ENCODE data around the gene RITA1. TPM values are rescaled to one million over a fixed set of nuclear protein-coding genes. Genes with fewer than 3 reads are reported as not detected.

The RITA1 gene
- polyA plus RNA-seq, 10 donors: 6.9 to 11.0 (median 9.1) TPM

Other genes starting within 250 kb of the RITA1 start
- 10 to 100 TPM in 1 of 10 donors, 1 to 10 TPM in 9; 5.2 to 10.3 (median 6.9) TPM for gene OAS3, start 247.2 kb upstream of the RITA1 start, polyA plus RNA-seq (ENCODE audit: insufficient read length in 10 of 10)
- 1 to 10 TPM; 1.6 to 6.6 (median 2.7) TPM for gene OAS2, start 207.2 kb upstream of the RITA1 start, polyA plus RNA-seq (ENCODE audit: insufficient read length in 10 of 10)
- gene DTX1, start 129.0 kb upstream of the RITA1 start, polyA plus RNA-seq (ENCODE audit: insufficient read length in 10 of 10): 1 to 10 TPM; 3.1 to 6.1 (median 4.2) TPM
- gene RASAL1, start 50.0 kb upstream of the RITA1 start, polyA plus RNA-seq (ENCODE audit: insufficient read length in 10 of 10): under 1 TPM in 5 of 10 donors, not detected in 5; 0.03 to 0.28 (median 0.18) TPM
- gene CFAP73, start 36.0 kb upstream of the RITA1 start, polyA plus RNA-seq (ENCODE audit: insufficient read length in 10 of 10): under 1 TPM in 3 of 10 donors, not detected in 7; 0.12 to 0.19 (median 0.19) TPM
- 10 to 100 TPM; 41.8 to 75.7 (median 51.7) TPM for gene DDX54, start 243 bp upstream of the RITA1 start, polyA plus RNA-seq (ENCODE audit: insufficient read length in 10 of 10)
- 10 to 100 TPM; 20.7 to 55.2 (median 32.0) TPM for gene TPCN1, start 35.7 kb downstream of the RITA1 start, polyA plus RNA-seq (ENCODE audit: insufficient read length in 10 of 10)
- gene SLC8B1, start 149.4 kb downstream of the RITA1 start, polyA plus RNA-seq (ENCODE audit: insufficient read length in 10 of 10): 10 to 100 TPM in 9 of 10 donors, 1 to 10 TPM in 1; 9.8 to 17.8 (median 13.5) TPM
- gene PLBD2, start 172.9 kb downstream of the RITA1 start, polyA plus RNA-seq (ENCODE audit: insufficient read length in 10 of 10): 10 to 100 TPM; 12.7 to 17.2 (median 13.6) TPM
- gene SDS, start 218.2 kb downstream of the RITA1 start, polyA plus RNA-seq (ENCODE audit: insufficient read length in 10 of 10): under 1 TPM in 1 of 10 donors, not detected in 9; 0.19 TPM
- gene SDSL, start 236.7 kb downstream of the RITA1 start, polyA plus RNA-seq (ENCODE audit: insufficient read length in 10 of 10): 1 to 10 TPM in 9 of 10 donors, under 1 TPM in 1; 0.61 to 2.1 (median 1.4) TPM

Measured in muscle of back (tissue), 10 donors.